Fibroblast of lung (primary cell): ENCODE data around the gene PIWIL4. TPM values are rescaled to one million over a fixed set of nuclear protein-coding genes. Genes with fewer than 3 reads are reported as not detected.

Source experiments
- DNase-seq, 2 donors: peaks; one replicate each; pipeline versions ENCODE4 v3.0.0 to v3.0.0-alpha.2; 2010; ENCODE audit warnings: low read depth in 2 of 2
- H2AFZ ChIP-seq: 2 replicates; pipeline ENCODE4 v1.5.1; 2012; ENCODE audit warnings: low read length, control low read depth, inconsistent platforms
- H3K27ac ChIP-seq: 2 replicates; pipeline ENCODE4 v1.5.1; 2011; ENCODE audit warnings: low read length, control low read depth; ENCODE audit not compliant: insufficient read depth
- H3K27me3 ChIP-seq: 2 replicates; pipeline ENCODE4 v1.5.1; 2011; ENCODE audit warnings: mild to moderate bottlenecking, low read length; ENCODE audit not compliant: control insufficient read depth, insufficient read depth
- H3K36me3 ChIP-seq: 2 replicates; pipeline ENCODE4 v1.5.1; 2011; ENCODE audit warnings: low read length; ENCODE audit not compliant: control insufficient read depth, insufficient read depth
- H3K4me1 ChIP-seq: 2 replicates; pipeline ENCODE4 v1.5.1; 2011; ENCODE audit warnings: low read length; ENCODE audit not compliant: control insufficient read depth, insufficient read depth; ENCODE audit errors: extremely low read depth
- H3K4me2 ChIP-seq: 2 replicates; pipeline ENCODE4 v1.5.1; 2011; ENCODE audit warnings: low read length, control low read depth; ENCODE audit not compliant: insufficient read depth; ENCODE audit errors: extremely low read depth
- H3K4me3 ChIP-seq, 4 experiments: fragments of 200-600 bp in 1 of 4; sonication (generic) in 1 of 4; replicated peaks in 1 of 4; 2 replicates each; pipeline ENCODE4 v1.5.1; 2011 to 2016; ENCODE audit warnings: low read length in 4 of 4, low read depth in 3 of 4, mild to moderate bottlenecking in 3 of 4, control low read depth in 2 of 4, inconsistent platforms in 1 of 4, mixed read lengths in 1 of 4; ENCODE audit not compliant: insufficient read depth in 1 of 4; ENCODE audit errors: control extremely low read depth in 1 of 4
- H3K79me2 ChIP-seq: 2 replicates; pipeline ENCODE4 v1.5.1; 2012; ENCODE audit warnings: mild to moderate bottlenecking, low read length, inconsistent platforms; ENCODE audit not compliant: control insufficient read depth, insufficient read depth
- H3K9ac ChIP-seq: 2 replicates; pipeline ENCODE4 v1.5.1; 2011; ENCODE audit warnings: mild to moderate bottlenecking, low read length, control low read depth; ENCODE audit not compliant: insufficient read depth
- H3K9me3 ChIP-seq: 2 replicates; pipeline ENCODE4 v1.5.1; 2012; ENCODE audit warnings: low read depth, low read length; ENCODE audit not compliant: control insufficient read depth, insufficient read depth
- H4K20me1 ChIP-seq: 2 replicates; pipeline ENCODE4 v1.5.1; 2011; ENCODE audit warnings: low read length; ENCODE audit not compliant: control insufficient read depth, insufficient read depth; ENCODE audit errors: extremely low read depth
- EZH2 ChIP-seq: IDR thresholded peaks from 2 replicates; pipeline ENCODE4 v1.5.1; 2012; ENCODE audit warnings: low read length, control low read depth, mild to moderate bottlenecking; ENCODE audit errors: missing control alignments
- polyA plus RNA-seq, 2 donors: library from polyadenylated mRNA; depleted of rRNA in 1 of 2; stranded (reverse) in 1 of 2; unstranded in 1 of 2; fragments of >200 nt; gene quantifications; 2 replicates each; pipeline ENCODE4 v1.2.1, GENCODE V29; 2011 to 2012; ENCODE audit warnings: missing spikeins in 1 of 2
- total RNA-seq: library from RNA; depleted of rRNA; stranded (reverse); fragments of >200 nt; gene quantifications from 2 replicates; pipeline ENCODE4 v1.2.1, GENCODE V29; 2014
- TF ChIP-seq, protein P1 (sequence below), 2 donors: IDR thresholded peaks in 1 of 2; conservative IDR thresholded peaks in 1 of 2; 1 replicate in 1 of 2; 2 replicates in 1 of 2; pipeline ENCODE4 v1.5.1; 2011 to 2012; ENCODE audit warnings: low read length in 2 of 2, control low read depth in 1 of 2, inconsistent platforms in 1 of 2, low read depth in 1 of 2, mild to moderate bottlenecking in 1 of 2

PIWIL4 gene
- total and polyA plus RNA-seq, 2 donors (not counting 1 experiment from before 2014, with no cell fraction given): 1.2 to 3.3 TPM

DNA sequence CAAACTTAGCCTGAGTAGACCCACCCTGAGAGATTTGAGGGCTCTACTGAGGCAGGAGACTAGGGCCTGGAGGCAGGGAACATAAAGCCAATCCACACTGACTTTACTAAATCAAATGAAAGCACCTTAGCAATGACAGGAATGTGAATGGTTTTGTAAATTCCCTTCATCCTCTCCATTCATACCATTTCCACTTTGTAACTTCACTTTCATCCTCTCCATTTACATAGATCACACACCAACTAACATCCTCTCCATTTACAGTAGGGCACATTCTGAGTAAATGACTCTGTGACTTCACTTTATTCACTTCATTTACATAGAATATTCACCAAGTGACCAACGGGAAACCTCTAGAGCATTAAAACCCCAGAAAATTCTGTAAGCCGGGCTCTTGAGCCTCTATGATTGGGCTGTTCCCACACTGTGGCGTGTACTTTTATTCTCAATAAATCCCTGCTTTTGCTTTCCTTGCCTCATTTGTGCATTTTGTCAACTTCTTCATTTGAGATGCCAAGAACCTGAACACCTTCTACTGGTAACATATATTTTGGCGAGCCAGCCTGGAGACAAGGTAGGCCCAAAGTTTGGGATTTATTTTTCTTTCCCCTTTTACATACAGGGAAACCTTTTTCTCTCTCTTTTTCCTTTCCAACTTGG lies 82.9 kb downstream of the PIWIL4 start:
- no peak overlapping the region for H2AFZ ChIP-seq
- H3K27ac ChIP-seq: no peak overlapping the region
- H3K4me2 ChIP-seq: no peak overlapping the region
- H4K20me1 ChIP-seq: no peaks in the 10 kb centered on the region
- H3K79me2 ChIP-seq: no peaks in the 10 kb centered on the region
- H3K9ac ChIP-seq: no peak overlapping the region
- H3K9me3 ChIP-seq: no peaks in the 10 kb centered on the region
- no peak overlapping the region for H3K4me3 ChIP-seq
- H3K36me3 ChIP-seq: no peaks in the 10 kb centered on the region
- peak in 1 of 2 donors; percentile 23 for DNase-seq
- peaks cover 5% of the 10 kb centered on the region for H3K4me1 ChIP-seq
- no peaks in the 10 kb centered on the region for H3K27me3 ChIP-seq
- TF ChIP-seq, protein P1, sequence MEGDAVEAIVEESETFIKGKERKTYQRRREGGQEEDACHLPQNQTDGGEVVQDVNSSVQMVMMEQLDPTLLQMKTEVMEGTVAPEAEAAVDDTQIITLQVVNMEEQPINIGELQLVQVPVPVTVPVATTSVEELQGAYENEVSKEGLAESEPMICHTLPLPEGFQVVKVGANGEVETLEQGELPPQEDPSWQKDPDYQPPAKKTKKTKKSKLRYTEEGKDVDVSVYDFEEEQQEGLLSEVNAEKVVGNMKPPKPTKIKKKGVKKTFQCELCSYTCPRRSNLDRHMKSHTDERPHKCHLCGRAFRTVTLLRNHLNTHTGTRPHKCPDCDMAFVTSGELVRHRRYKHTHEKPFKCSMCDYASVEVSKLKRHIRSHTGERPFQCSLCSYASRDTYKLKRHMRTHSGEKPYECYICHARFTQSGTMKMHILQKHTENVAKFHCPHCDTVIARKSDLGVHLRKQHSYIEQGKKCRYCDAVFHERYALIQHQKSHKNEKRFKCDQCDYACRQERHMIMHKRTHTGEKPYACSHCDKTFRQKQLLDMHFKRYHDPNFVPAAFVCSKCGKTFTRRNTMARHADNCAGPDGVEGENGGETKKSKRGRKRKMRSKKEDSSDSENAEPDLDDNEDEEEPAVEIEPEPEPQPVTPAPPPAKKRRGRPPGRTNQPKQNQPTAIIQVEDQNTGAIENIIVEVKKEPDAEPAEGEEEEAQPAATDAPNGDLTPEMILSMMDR (conservative IDR thresholded peaks at IDR 0.05 in 1 of 2, IDR thresholded peaks at IDR 0.05 in 1 of 2; ENCODE audit: low read depth in 1 of 2, low read length in 2 of 2): no peak
- no peak for TF ChIP-seq EZH2

DNA sequence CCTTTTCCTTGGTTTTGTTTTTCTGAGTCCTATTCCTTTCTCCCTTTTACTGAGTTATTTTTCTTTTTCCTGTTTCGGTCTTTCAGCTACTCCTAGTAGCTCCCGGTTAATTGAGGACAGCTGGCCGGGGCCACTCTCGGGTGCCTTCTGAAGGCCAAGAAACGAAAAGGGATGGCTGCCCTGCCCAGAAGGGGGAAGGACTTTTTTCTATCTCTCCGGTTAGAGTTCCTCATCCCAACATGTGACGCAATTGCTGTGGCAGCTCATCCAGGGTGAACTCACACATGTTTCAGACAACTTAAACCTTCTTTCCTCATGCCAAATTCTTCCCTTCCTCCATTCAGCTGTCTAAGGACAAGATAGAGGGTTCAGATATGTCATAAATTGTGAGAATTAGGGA lies 83.6 kb downstream of the PIWIL4 start:
- Histone ChIP-seq H3K36me3 (no peaks in the 10 kb centered on the region), H4K20me1 (no peaks in the 10 kb centered on the region), H3K4me1 (peaks cover 5% of the 10 kb centered on the region), H3K27ac (no peak overlapping the region), H3K79me2 (no peaks in the 10 kb centered on the region), H2AFZ (peak overlapping the region; percentile 54), H3K4me3 (no peak overlapping the region), H3K9ac (no peak overlapping the region), H3K4me2 (peak overlapping the region; percentile 27), H3K27me3 (no peaks in the 10 kb centered on the region), H3K9me3 (no peaks in the 10 kb centered on the region)
- TF ChIP-seq, protein P1 (conservative IDR thresholded peaks at IDR 0.05 in 1 of 2, IDR thresholded peaks at IDR 0.05 in 1 of 2; ENCODE audit: low read depth in 1 of 2, low read length in 2 of 2): no peak
- TF ChIP-seq EZH2: no peak
- peak in 1 of 2 donors; percentile 71 for DNase-seq

DNA sequence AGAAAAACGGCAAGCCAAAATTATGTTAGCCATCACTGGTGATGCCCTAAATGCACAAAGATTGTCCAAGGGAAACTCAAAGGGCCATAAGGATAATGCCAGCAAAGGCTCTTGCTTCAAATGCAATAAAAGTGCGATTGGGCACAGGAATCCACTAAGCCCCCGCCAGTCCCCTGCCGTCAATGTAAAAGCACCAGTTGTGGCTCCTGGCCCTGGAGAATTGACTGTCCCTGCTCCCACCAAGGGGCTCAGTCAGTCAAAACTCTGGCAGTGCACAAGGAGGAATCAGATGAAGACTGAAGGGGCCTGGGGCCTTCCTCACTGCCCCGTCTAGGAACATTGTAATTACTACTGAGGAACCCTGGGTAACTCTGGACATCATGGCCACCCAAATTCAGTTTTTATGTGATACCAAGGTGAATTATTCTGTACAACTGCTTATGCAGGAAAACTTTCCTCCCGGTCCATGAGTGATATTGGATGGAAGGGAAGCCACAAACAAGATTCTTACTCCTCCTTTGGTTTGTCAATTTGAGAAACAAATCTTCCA lies 85.6 kb downstream of the PIWIL4 start:
- no peak overlapping the region for H2AFZ ChIP-seq
- no peak for DNase-seq
- no peaks in the 10 kb centered on the region for H3K9me3 ChIP-seq
- no peaks in the 10 kb centered on the region for H3K79me2 ChIP-seq
- TF ChIP-seq EZH2: no peak
- TF ChIP-seq, protein P1 (conservative IDR thresholded peaks at IDR 0.05 in 1 of 2, IDR thresholded peaks at IDR 0.05 in 1 of 2; ENCODE audit: low read depth in 1 of 2, low read length in 2 of 2): no peak
- H3K36me3 ChIP-seq: no peaks in the 10 kb centered on the region
- peaks cover 5% of the 10 kb centered on the region for H3K4me1 ChIP-seq
- H3K9ac ChIP-seq: no peak overlapping the region
- no peak overlapping the region for H3K4me3 ChIP-seq
- no peaks in the 10 kb centered on the region for H4K20me1 ChIP-seq
- no peak overlapping the region for H3K27ac ChIP-seq
- H3K4me2 ChIP-seq: no peak overlapping the region
- peaks cover 4% of the 10 kb centered on the region for H3K27me3 ChIP-seq
